Right kidney (tissue), 1 donor: ENCODE measurements around the gene DDT.
A peak's percentile ranks its signal among the peaks of the same experiment; 100 is the strongest.
"Not testable (repeated sequence)": the region's sequence is repeated elsewhere in the genome, so short reads cannot be mapped to it uniquely, and the experiment has no call there.

ENCODE experiments used
- DNase-seq: peaks from one replicate; pipeline ENCODE4 v3.0.0-alpha.2; 2016

DDT gene

GRCh38 chr22:23993581-23994177 is 19.4 kb upstream of the DDT start:
- DNase-seq, result not testable (repeated sequence)

- DNase-seq, result not testable (repeated sequence)
Measured at GRCh38 chr22:23993080-23993479, 18.8 kb upstream of the DDT start.

GRCh38 chr22:23989583-23990244 is 15.5 kb upstream of the DDT start:
- DNase-seq, result not testable (repeated sequence)

GRCh38 chr22:23986538-23987178 is 12.4 kb upstream of the DDT start:
- DNase-seq, result not testable (repeated sequence)

- not testable (repeated sequence) for DNase-seq
Measured at GRCh38 chr22:23986089-23986488, 11.8 kb upstream of the DDT start.

- DNase-seq, result no peak
Measured at GRCh38 chr22:23984430-23984829, 10.2 kb upstream of the DDT start.

- not testable (repeated sequence) for DNase-seq
Measured at GRCh38 chr22:23980567-23980966, 6.3 kb upstream of the DDT start.

- DNase-seq, result not testable (repeated sequence)
Measured at GRCh38 chr22:23979557-23980240, 5.5 kb upstream of the DDT start, which contains the start of gene GSTT2. Gene GSTT2, plus strand, starts transcription at chr22:23980134.

- DNase-seq, result not testable (repeated sequence)
Measured at GRCh38 chr22:23977304-23977703, 3.1 kb upstream of the DDT start.

- DNase-seq, result not testable (repeated sequence)
Measured at GRCh38 chr22:23974836-23975352, 653 bp upstream of the DDT start.

GRCh38 chr22:23971927-23972326 is 2.3 kb downstream of the DDT start:
- DNase-seq, result not testable (repeated sequence)

GRCh38 chr22:23970816-23971486 is 3.3 kb downstream of the DDT start:
- DNase-seq, result no peak

GRCh38 chr22:23970201-23970641 is 4.0 kb downstream of the DDT start:
- DNase-seq, result no peak

- no peak for DNase-seq
Measured at GRCh38 chr22:23969071-23969470, 5.2 kb downstream of the DDT start.

- DNase-seq, result not testable (repeated sequence)
Measured at GRCh38 chr22:23966568-23966967, 7.7 kb downstream of the DDT start, which contains the start of gene DDTL. Gene DDTL, plus strand, starts transcription at chr22:23966888. Its CDS starts 27 bp downstream, at chr22:23966915.

- not testable (repeated sequence) for DNase-seq
Measured at GRCh38 chr22:23966094-23966493, 8.1 kb downstream of the DDT start.

GRCh38 chr22:23961084-23961771 is 13.0 kb downstream of the DDT start, which contains the start of gene GSTT2B:
Gene GSTT2B, minus strand, starts transcription at chr22:23961195. Its CDS starts 64 bp downstream, at chr22:23961131.
- DNase-seq, result not testable (repeated sequence)

GRCh38 chr22:23956301-23956900 is 17.8 kb downstream of the DDT start:
- peak; percentile 56 for DNase-seq

- DNase-seq, result not testable (repeated sequence)
Measured at GRCh38 chr22:23955886-23956285, 18.4 kb downstream of the DDT start.

GRCh38 chr22:23954991-23955305 is 19.3 kb downstream of the DDT start:
- not testable (repeated sequence) for DNase-seq
